DND-41 (cell line): ENCODE data around the gene P4HA1.

ENCODE experiments used
- ATAC-seq: fragments of 200-7000 bp; cut with Tn5 transposase; 3 replicates; pipeline ENCODE4 v1.9.1; 2021; ENCODE audit warnings: low read depth; ENCODE audit not compliant: insufficient read depth
- DNase-seq: peaks from one replicate; pipeline ENCODE4 v3.0.0-alpha.2; 2020
- H2AFZ ChIP-seq: 2 replicates; pipeline ENCODE4 v1.6.0; 2012; ENCODE audit warnings: low read depth, low read length
- H3K27ac ChIP-seq: 2 replicates; pipeline ENCODE4 v1.5.1; 2012; ENCODE audit warnings: low read length, inconsistent platforms
- H3K27me3 ChIP-seq: fragments of 200-600 bp; sonication (generic); 2 replicates; pipeline ENCODE4 v1.6.0; 2012; ENCODE audit warnings: low read length, mild to moderate bottlenecking, inconsistent platforms; ENCODE audit not compliant: insufficient read depth, poor library complexity
- H3K36me3 ChIP-seq: 2 replicates; pipeline ENCODE4 v1.5.1; 2012; ENCODE audit warnings: low read length, inconsistent platforms; ENCODE audit not compliant: insufficient read depth
- H3K4me1 ChIP-seq: 2 replicates; pipeline ENCODE4 v1.5.1; 2012; ENCODE audit warnings: mild to moderate bottlenecking, low read length; ENCODE audit not compliant: insufficient read depth
- H3K4me2 ChIP-seq: 2 replicates; pipeline ENCODE4 v1.6.0; 2012; ENCODE audit warnings: mild to moderate bottlenecking, moderate library complexity, low read length, inconsistent platforms; ENCODE audit not compliant: insufficient read depth
- H3K4me3 ChIP-seq, 2 experiments: fragments of 200-600 bp in 1 of 2; shearing (Covaris generic) in 1 of 2; 2 replicates each; pipeline ENCODE4 v1.5.1; 2012 to 2016; ENCODE audit warnings: inconsistent platforms in 2 of 2, low read length in 2 of 2, mild to moderate bottlenecking in 2 of 2, low read depth in 1 of 2, moderate library complexity in 1 of 2
- H3K79me2 ChIP-seq: 2 replicates; pipeline ENCODE4 v1.6.0; 2012; ENCODE audit warnings: low read length, inconsistent platforms; ENCODE audit not compliant: insufficient read depth
- H3K9ac ChIP-seq: 2 replicates; pipeline ENCODE4 v1.6.0; 2012; ENCODE audit warnings: low read depth, mild to moderate bottlenecking, inconsistent platforms, low read length, moderate library complexity
- H3K9me3 ChIP-seq: 2 replicates; pipeline ENCODE4 v1.5.1; 2012; ENCODE audit warnings: low read length, moderate library complexity, mild to moderate bottlenecking, inconsistent platforms; ENCODE audit not compliant: insufficient read depth, severe bottlenecking
- H4K20me1 ChIP-seq: 2 replicates; pipeline ENCODE4 v1.6.0; 2012; ENCODE audit warnings: low read length; ENCODE audit not compliant: insufficient read depth
- EZH2 ChIP-seq: IDR thresholded peaks from 3 replicates; pipeline ENCODE4 v1.6.1; 2012; ENCODE audit warnings: borderline replicate concordance, low read depth, mild to moderate bottlenecking, moderate library complexity, low read length, inconsistent platforms; ENCODE audit not compliant: severe bottlenecking
- TF ChIP-seq, protein P1 (sequence below): IDR thresholded peaks from 2 replicates; pipeline ENCODE4 v1.5.1; 2012; ENCODE audit warnings: borderline replicate concordance, low read length, moderate library complexity, mild to moderate bottlenecking; ENCODE audit not compliant: poor library complexity, severe bottlenecking; ENCODE audit errors: extremely low read depth

P4HA1 gene

DNA sequence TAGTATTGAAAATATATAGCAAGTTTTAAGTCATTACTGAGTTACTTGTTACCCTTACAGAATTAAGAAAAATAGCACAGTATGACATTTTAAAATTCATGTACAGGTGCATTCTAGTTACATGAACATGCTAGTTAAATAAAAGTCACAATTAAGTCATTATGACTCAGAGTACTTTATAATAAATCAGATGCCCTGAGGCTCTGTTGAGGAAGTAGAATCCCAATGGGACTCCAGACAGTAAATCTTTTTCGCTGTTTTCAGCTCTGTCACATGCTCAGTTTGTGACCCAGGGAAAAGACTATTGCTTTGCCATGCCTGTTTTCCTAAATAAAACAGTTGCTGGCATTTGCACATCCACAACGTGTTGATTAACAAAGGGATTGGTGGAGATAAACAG is 34.6 kb upstream of the P4HA1 start:
- Histone ChIP-seq H3K9me3 (no peaks in the 10 kb centered on the region), H3K27me3 (no peaks in the 10 kb centered on the region), H3K79me2 (no peaks in the 10 kb centered on the region), H3K4me2 (no peak overlapping the region), H3K4me3 (no peak overlapping the region), H3K9ac (no peak overlapping the region), H3K36me3 (peaks cover 79% of the 10 kb centered on the region), H2AFZ (no peak overlapping the region), H4K20me1 (no peaks in the 10 kb centered on the region), H3K4me1 (no peaks in the 10 kb centered on the region), H3K27ac (no peak overlapping the region)
- TF ChIP-seq, protein P1, sequence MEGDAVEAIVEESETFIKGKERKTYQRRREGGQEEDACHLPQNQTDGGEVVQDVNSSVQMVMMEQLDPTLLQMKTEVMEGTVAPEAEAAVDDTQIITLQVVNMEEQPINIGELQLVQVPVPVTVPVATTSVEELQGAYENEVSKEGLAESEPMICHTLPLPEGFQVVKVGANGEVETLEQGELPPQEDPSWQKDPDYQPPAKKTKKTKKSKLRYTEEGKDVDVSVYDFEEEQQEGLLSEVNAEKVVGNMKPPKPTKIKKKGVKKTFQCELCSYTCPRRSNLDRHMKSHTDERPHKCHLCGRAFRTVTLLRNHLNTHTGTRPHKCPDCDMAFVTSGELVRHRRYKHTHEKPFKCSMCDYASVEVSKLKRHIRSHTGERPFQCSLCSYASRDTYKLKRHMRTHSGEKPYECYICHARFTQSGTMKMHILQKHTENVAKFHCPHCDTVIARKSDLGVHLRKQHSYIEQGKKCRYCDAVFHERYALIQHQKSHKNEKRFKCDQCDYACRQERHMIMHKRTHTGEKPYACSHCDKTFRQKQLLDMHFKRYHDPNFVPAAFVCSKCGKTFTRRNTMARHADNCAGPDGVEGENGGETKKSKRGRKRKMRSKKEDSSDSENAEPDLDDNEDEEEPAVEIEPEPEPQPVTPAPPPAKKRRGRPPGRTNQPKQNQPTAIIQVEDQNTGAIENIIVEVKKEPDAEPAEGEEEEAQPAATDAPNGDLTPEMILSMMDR, result no peak
- no peak for TF ChIP-seq EZH2
- no peak for ATAC-seq
- DNase-seq, result no peak

DNA sequence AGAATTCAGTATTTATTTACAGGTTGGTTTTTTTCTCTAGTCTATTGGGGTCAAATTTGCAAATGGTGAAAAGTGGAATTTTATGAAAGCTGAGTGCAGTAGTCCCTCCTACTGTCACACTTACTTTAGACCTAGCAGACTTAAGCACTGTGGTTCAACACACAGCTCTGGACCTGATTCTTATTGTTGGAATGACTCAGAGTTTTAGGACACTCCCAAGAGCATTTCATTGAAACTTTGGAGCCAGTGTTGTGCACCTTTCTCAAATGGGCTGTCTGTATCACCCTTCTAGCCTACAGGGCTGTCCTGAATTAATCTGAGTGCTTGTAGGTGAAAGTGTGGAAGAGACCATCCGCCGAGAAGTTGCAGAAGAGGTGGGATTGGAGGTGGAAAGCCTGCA is 29.7 kb upstream of the P4HA1 start:
- no peak overlapping the region for H3K9ac ChIP-seq
- no peaks in the 10 kb centered on the region for H3K9me3 ChIP-seq
- no peaks in the 10 kb centered on the region for H3K27me3 ChIP-seq
- H4K20me1 ChIP-seq, result no peaks in the 10 kb centered on the region
- peaks cover 50% of the 10 kb centered on the region for H3K36me3 ChIP-seq
- no peak for DNase-seq
- H2AFZ ChIP-seq, result no peak overlapping the region
- no peak overlapping the region for H3K27ac ChIP-seq
- ATAC-seq, result no peak
- H3K79me2 ChIP-seq, result no peaks in the 10 kb centered on the region
- H3K4me1 ChIP-seq, result no peaks in the 10 kb centered on the region
- no peak overlapping the region for H3K4me3 ChIP-seq
- TF ChIP-seq EZH2, result no peak
- TF ChIP-seq, protein P1, result no peak
- H3K4me2 ChIP-seq, result no peak overlapping the region

DNA sequence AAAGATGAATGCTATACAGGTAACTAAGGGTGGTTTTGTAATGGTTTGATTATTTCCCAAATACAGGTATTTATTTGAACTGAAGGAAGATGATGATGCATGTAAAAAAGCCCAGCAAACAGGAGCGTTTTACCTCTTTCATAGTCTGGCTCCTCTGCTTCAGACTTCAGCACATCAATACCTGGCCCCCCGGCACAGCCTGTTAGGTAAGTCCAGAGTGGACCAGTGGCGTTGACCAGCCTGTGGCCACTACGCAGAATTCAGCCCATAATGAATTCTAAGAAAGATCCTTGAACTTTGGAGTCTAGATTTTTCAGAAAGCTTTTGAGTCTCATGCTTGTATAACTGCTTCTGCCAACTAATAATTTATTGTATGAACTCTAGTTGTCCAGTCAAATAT is 23.3 kb upstream of the P4HA1 start:
- peaks cover 17% of the 10 kb centered on the region for H3K36me3 ChIP-seq
- H3K4me1 ChIP-seq, result no peaks in the 10 kb centered on the region
- no peaks in the 10 kb centered on the region for H4K20me1 ChIP-seq
- TF ChIP-seq, protein P1, result no peak
- TF ChIP-seq EZH2, result no peak
- H3K9ac ChIP-seq, result no peak overlapping the region
- DNase-seq, result no peak
- no peak overlapping the region for H3K4me2 ChIP-seq
- no peak overlapping the region for H3K27ac ChIP-seq
- H2AFZ ChIP-seq, result no peak overlapping the region
- H3K4me3 ChIP-seq, result no peak overlapping the region
- ATAC-seq, result no peak
- H3K79me2 ChIP-seq, result no peaks in the 10 kb centered on the region
- H3K27me3 ChIP-seq, result no peaks in the 10 kb centered on the region
- H3K9me3 ChIP-seq, result no peaks in the 10 kb centered on the region

DNA sequence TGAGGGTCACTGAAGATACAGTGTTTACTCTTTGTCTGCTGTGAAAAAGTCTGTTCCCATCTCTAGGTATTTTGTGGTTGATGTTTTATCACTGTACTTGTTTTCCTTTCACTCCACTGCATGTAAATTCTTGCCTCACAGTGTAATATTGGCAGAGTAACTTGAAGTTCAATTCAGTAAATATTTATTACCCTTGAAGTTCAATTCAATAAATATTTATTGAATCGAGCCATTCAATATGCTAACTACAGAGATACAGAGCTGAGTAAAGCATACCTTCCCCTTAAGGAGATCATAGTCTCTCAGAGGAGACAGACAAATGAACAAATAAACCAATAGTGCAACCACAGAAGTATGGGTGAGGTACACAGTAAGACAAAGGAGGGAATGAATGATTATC is 22.8 kb upstream of the P4HA1 start:
- no peak overlapping the region for H3K9ac ChIP-seq
- ATAC-seq (no peak), DNase-seq (no peak)
- no peaks in the 10 kb centered on the region for H3K27me3 ChIP-seq
- H4K20me1 ChIP-seq, result no peaks in the 10 kb centered on the region
- no peaks in the 10 kb centered on the region for H3K9me3 ChIP-seq
- H2AFZ ChIP-seq, result no peak overlapping the region
- no peak overlapping the region for H3K27ac ChIP-seq
- no peaks in the 10 kb centered on the region for H3K79me2 ChIP-seq
- TF ChIP-seq, protein P1, result no peak
- no peak for TF ChIP-seq EZH2
- H3K4me2 ChIP-seq, result no peak overlapping the region
- H3K4me1 ChIP-seq, result no peaks in the 10 kb centered on the region
- H3K4me3 ChIP-seq, result no peak overlapping the region
- peaks cover 14% of the 10 kb centered on the region; the same call in 1 of the 2 replicates for H3K36me3 ChIP-seq
